Stimulated activated CD4-positive, alpha-beta T cell treated with anti-CD3 and anti-CD28 coated beads, Interleukin-2, amount 100 ng/mL, for 4 hours (primary cell): ENCODE results near the gene TMEM175.
"Not testable (repeated sequence)": the region's sequence is repeated elsewhere in the genome, so short reads cannot be mapped to it uniquely, and the experiment has no call there.

Source experiments
- DNase-seq: peaks from one replicate; pipeline ENCODE4 v3.0.0-alpha.2; 2020; ENCODE audit warnings: low read depth

Gene TMEM175

DNA sequence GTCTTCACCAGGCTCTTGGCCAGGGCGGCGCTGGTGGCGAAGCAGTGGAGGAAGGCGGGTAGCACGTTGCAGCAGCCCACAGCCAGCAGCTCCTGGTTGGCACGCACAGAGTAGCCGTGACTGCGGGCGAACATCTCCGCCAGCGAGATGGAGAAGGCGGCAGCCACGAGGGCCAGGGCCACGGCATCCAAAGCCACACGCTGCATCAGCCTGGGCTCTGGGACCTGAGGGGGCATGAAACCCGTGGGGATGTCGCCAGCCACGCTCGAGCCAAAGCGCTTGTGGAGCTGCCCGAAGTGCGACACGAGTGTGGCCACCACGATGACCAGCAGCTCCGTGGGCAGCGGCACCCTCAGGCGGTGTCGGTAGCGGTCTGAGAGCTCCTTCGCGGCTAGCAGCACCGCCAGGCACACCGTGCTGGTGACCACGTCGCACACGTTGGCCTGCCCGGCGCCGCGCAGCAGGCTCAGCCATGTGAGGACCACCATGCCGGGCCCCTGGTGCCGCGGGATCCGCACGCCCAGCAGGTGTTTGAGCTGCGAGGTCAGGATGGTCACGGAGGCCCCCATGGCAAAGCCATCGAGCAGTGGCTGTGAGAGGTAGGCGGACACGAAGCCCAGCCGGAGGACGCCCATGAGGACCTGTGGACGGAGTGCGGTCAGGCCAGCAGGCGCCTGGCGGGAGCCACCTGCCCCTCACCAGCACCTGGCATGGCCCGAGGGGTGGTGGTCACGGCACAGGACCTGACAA lies 57.6 kb downstream of the TMEM175 start:
- DNase-seq: no peak

DNA sequence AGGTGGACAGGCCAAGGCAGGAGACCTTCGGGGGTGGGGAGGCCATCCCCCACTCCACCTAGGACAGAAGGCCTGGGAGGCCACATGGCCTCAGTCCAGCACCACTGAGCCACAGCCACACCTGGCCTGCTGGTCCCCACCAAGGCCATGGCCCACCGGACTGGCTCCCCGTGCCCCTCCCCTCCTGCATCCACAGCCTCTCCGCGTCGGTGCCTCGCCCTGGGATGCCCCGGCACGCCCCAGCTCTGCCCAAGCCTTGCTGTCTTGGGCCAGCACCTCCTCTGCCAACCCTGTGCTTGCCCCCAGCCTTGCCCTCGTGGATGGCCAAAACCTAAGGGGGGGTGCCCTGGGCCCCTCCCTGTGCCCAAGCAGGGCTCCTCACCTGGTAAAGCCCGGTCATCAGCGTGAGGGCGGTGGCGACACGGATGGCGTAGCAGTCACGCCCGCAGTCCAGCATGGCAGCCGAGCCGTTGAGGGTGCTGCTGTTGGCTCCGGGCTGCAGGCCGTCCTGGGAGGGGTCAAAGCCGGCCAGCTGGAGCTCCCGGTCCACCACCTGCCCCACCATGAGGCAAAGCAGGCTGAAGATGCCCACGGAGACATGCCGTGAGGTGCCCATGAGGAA lies 58.6 kb downstream of the TMEM175 start:
- DNase-seq: no peak

DNA sequence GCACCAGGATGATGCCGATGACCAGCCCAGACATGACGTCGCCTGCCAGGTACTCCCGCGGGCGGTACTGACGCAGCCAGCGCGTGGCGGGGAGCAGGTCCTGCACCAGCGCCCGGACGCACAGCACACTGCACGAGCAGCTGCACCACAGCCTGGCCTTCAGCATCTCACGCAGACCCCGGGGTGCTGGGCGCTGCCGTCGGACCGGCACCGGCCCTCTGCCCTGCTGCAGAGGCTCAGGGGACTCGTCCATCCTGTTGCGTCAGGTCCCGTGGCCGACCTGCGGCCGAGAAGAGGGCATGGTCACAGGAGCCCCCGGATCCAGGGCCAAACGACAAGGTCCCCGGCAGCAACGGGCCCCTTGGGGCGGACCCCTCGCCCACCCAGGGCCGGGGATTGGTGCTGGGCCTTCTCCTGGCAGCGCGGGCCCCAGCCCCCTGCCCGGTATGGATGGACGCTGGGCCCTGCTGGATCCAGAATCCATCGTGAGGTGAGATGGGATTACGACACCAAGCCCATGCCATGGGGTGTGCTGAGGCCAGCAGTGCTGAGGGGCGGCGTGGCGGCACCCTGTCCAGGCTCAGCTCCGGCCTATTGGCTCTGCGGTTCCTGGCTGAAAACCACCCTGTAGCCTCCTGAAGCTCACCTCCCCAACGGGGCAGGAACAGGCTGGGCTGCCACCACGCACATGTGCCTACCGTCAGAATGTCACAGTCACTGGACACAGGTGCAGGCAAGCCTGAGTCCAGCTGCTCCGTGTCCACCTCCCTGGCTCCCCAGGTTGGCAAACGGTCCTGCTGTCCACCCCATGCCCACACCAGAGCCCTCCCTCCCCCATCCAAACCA lies 59.4 kb downstream of the TMEM175 start:
- no peak for DNase-seq

DNA sequence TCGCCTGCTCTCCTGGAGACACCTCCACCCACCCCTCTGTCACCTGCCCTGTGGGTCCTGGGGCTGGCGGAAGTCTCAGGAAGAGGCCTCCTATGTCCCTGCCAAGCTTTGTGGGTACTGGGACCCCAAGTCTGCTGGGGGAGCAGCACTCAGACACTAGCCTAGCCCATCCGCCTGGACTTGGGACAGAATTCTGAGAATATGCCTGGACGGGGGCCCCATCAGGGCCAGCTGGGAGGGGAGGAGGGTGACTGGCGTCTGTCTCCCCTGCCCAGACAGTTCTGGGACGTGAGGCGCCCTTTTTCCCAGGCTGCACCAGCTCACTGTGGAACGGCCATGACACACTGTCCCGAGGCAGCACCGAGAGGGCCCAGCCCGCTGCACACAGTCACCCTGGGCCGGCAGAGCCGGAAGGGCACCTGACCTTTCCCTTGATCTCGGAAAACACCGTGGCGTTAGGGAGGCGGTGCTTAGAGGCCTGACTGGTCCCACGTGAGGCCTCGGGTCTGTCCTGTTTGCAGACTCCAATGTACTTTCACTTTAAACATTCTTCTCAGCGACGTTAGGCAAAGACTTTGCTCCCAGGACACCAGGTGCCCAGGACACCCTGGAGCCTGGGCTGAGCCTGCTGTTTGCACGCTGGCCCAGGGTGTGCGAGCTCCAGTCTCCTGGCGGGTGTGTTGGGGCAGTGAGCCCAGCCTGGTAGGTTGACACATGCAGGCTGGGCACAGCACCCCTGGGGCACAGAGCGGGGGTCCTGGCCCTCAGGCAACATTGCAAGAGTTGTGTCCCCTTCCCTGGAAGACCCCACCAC lies 60.2 kb downstream of the TMEM175 start:
- DNase-seq: no peak

DNA sequence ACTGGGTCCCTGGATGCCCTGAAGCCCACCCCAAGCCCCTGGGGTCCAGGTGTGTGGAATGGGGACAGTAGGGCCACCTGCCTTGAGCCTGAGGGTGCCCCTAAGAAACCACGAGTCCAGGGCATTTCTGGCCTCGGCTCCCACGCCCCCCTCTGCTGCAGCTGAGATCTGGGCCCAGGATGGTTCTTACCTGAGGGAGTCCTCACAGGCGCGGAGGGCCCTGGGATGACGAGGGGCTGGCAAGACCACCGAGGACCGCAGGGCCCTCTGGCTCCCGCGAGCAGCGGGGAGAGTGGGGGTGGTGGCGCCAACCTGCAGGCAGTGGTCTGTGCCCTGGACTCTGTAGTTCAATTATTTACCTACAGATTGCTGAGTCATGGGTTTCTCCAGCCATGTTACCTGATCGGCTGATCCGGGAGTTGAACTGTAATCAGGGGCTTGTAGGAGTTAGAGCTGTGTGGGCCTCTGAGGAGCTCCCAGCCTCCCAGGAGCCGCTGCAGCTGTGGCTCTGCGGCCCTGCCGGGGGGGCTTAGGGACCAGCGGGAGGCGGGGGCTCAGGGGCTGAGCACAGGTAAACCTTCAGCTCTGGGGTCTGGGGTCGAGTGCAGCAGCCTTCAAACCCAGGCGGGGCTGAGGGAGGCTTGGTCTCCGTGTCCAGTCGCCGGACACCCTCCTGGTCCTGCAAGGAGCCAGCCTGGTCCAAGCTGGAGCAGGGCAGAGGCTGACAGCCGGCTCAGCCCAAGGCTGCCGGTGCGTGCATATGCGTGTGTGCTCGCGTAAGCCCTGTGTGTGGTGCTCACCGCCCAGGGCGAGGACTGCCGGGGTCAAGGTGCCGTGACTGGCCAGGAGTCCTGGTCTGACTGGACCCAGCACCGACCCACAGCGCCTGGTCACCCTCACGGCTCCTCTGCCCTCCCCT lies 61.1 kb downstream of the TMEM175 start, which contains the start of gene SLC26A1:
SLC26A1 (minus strand) TSS at position 294 of the 919 bp plus-strand sequence. CDS start 1,701 bp downstream, outside the sequence.
- DNase-seq: no peak

DNA sequence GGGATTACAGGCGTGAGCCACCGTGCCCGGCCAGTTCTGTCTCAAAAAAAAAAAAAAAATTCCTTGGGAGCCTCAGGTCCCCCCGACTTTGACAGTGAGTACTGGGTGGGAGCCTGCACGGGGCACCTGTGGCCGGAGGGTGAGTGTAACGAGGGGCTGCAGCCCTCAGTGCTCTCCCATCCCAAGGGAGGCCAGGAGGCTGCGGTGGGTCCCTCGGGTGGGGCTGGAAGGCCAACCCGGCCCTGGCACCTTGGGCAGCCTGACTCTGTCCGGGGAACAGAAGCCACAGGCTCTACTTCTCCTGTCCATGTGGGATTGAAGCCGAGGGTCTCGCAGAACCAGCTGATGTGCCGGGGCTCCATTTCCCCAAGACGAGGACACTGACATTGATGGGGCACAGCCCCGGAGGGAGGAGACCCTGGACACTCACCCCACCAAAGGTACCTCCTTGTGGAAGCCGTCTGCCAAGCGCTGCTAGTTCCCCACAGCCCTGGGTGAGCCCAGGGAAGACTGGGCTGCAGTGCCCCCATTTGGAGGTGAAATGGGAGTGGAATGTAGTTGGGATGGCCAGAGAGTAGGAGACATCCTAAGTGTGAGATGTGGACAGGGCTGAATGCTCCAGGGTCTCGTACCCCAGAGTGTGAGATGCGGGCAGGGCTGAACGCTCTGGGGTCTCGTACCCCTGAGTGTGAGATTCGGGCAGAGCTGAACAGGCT lies 63.2 kb downstream of the TMEM175 start:
- no peak for DNase-seq

DNA sequence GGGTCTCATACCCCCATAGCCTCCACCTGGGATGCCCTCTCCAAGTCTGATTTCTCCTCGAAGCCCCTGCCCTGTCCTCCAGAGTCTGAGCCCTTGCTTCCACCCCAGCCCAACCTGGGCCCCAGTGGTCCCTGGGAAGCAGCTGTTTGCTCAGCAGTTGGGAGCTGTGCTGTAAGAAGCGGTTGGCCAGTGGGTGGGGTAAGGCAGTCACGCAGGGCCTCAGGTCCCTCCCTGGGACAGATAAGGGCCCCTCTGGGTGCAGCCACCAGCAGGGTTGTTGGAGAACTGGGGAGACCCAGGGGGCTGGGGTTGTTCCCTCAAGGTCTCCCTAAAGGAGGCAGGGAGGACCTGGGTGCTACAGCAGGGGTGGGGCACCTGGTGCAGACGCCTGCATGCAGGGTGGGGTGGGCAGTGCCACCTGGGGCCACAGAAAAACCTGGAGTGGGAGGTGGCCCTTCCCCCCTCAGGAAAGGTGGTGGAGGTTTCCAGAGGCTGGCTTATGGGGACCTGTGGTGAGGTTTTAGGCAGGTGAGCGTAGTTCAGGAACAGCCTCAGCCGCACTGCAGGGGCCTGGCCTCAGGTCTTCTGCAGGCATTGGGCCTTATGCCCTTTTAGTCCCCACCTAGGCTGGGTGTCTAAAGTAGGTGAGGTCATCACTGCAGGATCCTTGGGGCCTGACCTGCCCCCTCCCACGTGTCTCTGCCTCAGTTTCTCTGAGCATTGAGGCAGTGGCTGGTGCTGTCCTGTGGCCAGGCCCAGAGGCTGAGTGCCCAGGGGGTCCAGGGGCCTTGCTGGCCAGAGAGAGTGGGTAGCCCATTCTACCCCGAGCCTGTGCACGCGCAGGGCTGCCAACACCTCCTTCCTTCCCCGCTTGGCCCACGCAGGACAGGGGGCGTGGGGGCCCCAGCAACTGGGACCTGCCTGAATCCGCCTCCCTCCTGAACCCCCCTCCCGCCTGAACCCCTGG lies 64.1 kb downstream of the TMEM175 start:
- DNase-seq: no peak

DNA sequence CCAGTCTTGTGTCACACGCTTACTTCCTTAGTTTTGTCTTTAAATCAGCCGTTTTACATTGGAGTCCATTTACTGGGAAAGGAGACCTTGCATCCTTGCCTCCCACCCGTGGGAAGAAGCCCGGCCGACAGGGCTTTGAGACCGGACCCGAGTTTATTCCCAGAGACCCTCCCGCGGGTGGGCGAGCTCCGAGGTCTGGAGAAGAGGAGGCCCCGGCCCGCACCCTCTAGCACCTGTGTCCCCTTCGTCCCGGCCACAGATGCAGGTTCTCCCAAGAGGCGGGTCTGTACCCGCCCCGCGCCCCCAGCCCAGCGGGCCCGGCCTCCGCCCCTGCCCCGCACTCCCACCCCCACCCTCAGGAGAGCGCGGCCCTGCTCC lies 64.7 kb downstream of the TMEM175 start:
- no peak for DNase-seq

DNA sequence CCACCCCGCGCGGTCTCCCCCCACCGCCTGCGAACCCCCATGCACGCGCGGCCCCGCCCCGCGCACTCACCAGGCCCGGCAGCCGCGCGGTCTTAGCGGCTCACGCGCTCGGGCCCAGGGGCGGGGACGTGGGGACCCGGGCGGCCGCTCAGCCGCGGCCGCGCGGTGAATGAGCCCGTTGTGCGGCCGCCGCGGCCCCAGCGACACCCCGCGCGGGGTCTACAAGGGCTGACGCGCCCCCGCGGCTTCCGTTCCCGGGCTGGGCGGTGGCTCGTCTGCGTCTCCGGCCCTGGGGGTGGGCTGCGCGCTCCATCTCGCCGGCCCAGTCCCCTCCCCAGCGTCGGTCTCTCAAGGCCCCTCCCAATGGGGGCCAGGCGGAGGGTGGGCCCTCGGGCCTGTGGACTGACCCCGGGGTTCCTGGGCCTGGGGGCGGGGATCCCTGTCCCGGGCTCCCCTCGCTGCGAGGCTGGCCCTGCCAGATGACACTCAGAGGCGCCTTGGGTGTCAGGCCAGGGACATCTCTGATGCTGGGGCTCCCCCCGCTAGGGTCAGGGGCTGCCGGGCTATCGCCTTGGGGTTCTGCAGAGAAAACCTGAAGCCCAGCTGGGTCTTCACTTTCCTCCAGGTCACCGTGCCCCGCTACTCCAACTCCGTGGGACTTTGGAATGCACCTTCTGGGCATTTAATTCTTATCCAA lies 65.3 kb downstream of the TMEM175 start:
- no peak for DNase-seq

DNA sequence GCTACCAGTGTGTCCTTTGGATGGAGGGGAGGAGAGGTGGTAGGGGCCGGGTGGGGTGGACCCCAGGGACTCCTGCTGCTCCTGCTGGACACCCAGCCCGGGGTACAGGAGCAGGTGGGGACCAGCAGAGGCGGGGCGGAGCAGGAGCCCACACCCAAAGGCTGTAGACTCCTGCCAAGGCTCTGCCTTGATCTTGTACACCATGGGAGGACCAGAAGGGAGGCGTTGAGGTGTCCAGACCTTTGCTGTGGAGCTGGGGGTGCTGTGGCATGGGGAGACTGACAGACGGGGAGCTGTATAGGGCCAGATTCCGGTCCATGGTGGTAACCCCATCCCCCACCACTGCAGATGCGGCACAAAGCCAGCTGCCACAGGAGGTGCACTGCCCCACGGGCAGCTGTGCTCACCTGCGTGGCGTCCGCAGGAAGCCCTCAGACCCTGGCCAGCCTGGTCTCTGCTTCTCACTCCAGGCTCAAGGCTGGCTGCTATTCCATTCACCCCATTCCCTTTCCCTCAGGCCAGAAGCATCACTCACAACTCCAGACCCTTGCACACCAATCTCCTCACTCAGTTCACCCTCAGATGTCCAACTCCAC lies 65.9 kb downstream of the TMEM175 start:
- DNase-seq: no peak

DNA sequence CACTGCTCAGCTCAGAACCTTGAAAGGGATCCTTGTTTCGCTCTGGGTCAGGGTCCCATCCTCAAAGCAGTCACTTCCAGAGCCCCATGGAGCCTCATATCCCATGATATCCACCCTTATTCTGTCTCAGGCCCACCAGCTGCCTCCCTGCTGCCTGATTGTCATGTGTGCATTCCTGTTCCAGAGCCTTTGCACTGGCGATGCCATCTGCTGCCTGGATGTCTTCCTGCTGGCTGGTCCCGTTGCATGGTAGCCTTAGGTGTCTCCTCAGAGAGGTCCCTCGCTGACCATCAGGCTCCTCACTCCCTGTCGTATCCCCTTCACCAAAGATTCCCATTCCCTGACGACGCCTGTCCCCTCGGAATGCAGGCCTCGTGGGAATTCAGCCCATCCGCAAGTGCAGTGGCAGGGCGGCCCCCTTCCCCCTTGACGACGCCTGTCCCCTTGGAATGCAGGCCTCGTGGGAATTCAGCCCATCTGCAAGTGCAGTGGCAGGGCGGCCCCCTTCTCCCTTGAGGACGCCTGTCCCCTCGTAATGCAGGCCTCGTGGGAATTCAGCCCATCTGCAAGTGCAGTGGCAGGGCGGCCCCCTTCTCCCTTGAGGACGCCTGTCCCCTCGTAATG lies 67.1 kb downstream of the TMEM175 start:
- not testable (repeated sequence) for DNase-seq

DNA sequence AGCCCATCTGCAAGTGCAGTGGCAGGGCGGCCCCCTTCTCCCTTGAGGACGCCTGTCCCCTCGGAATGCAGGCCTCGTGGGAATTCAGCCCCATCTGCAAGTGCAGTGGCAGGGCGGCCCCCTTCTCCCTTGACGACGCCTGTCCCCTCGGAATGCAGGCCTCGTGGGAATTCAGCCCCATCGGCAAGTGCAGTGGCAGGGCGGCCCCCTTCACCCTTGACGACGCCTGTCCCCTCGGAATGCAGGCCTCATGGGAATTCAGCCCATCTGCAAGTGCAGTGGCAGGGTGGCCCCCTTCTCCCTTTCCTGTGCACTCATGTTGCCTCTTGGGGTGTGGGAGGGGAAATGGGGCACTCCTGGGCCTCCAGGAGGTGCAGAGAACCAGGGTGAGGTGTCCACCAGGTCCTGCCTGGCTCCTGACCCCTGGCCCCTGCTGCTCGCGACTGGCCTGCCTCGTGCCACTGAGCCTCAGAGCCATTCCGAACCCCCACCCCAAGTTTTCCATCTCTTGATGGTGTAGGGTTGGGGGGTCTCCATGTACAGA lies 67.7 kb downstream of the TMEM175 start:
- no peak for DNase-seq

DNA sequence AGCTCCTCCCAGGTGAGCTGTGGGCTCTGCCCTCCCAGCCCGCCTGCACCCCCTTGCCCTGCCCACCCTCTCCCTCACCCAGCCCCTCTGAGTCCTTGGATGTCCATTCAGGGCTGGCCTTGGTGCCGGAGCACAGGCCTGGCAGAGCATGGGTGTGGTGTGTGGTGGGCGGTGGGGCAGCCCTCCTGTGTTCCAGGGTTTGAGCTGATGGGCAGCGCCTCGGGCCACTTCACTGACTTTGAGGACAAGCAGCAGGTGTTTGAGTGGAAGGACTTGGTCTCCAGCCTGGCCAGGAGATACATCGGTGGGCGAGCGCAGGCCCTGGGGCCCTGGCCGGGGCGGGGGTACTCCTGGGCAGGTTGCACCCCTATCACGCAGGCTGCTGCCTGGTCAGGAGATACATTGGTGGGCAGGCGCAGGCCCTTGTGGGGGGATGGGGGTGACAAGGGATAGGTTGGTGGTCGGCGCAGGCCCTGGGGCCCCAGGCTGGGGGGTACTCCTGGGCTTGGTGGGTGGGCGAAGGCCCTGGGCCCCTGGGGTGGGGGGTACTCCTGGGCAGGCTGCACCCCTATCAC lies 68.5 kb downstream of the TMEM175 start:
- no peak for DNase-seq

DNA sequence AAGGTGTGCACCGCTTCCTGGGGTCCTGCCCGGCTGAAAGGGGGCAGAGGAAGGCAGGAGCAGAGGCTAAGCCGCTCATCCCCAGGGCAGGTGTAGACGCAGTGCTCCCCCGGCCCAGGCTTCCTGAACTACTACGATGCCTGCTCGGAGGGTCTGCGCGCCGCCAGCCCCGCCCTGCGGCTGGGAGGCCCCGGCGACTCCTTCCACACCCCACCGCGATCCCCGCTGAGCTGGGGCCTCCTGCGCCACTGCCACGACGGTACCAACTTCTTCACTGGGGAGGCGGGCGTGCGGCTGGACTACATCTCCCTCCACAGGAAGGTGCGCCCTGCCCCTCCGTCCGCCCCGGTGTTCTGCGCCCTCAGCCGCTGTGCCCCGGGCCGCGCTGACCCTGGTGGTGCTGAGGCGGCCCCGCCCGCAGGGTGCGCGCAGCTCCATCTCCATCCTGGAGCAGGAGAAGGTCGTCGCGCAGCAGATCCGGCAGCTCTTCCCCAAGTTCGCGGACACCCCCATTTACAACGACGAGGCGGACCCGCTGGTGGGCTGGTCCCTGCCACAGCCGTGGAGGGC lies 69.4 kb downstream of the TMEM175 start:
- no peak for DNase-seq

DNA sequence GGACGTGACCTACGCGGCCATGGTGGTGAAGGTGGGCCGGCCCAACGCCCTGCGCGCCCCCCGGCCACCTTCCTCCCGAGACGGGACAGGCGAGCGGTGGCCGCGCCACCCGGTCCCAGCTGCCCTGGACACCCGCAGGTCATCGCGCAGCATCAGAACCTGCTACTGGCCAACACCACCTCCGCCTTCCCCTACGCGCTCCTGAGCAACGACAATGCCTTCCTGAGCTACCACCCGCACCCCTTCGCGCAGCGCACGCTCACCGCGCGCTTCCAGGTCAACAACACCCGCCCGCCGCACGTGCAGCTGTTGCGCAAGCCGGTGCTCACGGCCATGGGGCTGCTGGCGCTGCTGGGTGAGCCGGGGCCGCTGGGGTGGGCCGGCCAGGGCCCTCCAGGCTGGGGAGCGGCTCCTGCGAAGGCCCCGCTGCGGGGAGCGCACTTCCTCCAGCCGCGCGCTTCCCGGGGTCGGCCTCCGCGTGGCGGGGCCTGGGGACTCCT lies 69.9 kb downstream of the TMEM175 start:
- no peak for DNase-seq

DNA sequence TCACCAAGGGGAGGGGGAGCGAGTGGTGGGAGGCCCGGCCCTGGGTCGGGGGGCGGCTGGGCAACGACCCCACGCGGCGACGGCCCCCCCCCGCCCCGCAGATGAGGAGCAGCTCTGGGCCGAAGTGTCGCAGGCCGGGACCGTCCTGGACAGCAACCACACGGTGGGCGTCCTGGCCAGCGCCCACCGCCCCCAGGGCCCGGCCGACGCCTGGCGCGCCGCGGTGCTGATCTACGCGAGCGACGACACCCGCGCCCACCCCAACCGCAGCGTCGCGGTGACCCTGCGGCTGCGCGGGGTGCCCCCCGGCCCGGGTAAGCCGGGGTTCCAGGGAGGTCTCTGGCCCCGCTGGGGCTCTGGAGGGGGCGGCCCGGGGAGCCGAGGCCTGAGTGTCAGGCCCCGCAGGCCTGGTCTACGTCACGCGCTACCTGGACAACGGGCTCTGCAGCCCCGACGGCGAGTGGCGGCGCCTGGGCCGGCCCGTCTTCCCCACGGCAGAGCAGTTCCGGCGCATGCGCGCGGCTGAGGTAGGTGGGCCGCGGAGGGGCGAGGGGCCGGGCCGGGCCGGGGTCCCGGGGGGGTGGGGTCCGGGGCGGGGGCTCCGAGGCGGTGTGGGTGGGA lies 70.5 kb downstream of the TMEM175 start:
- DNase-seq: no peak
